Neural crest cell (in vitro differentiated cells): Measurements from ENCODE around the gene TIMP1. TPM values are rescaled to one million over a fixed set of nuclear protein-coding genes. Genes with fewer than 3 reads are reported as not detected.

ENCODE experiments used
- DNase-seq: peaks from one replicate; pipeline ENCODE4 v3.0.0; 2021; ENCODE audit warnings: low read depth, mixed read lengths, low spot score
- H3K27ac Mint-ChIP-seq: one replicate; pipeline ENCODE4 v1.8.0; 2021; ENCODE audit warnings: mild to moderate bottlenecking, mixed read lengths; ENCODE audit not compliant: unreplicated experiment
- H3K27me3 Mint-ChIP-seq: 2 replicates; pipeline ENCODE4 v1.8.0; 2021; ENCODE audit warnings: low read depth, mild to moderate bottlenecking, mixed read lengths
- H3K36me3 Mint-ChIP-seq: 2 replicates; pipeline ENCODE4 v1.8.0; 2021; ENCODE audit warnings: low read depth, mild to moderate bottlenecking, mixed read lengths
- H3K4me1 Mint-ChIP-seq: 2 replicates; pipeline ENCODE4 v1.8.0; 2021; ENCODE audit warnings: mixed read lengths
- H3K4me3 Mint-ChIP-seq: one replicate; pipeline ENCODE4 v1.8.0; 2021; ENCODE audit warnings: mild to moderate bottlenecking, mixed read lengths
- H3K9me3 Mint-ChIP-seq: 2 replicates; pipeline ENCODE4 v1.8.0; 2021; ENCODE audit warnings: mixed read lengths
- CTCF ChIP-seq: fragments of 200-600 bp; sonication (generic); conservative IDR thresholded peaks from 2 replicates; pipeline ENCODE4 v1.5.0; 2021; ENCODE audit warnings: antibody characterized with exemption, mild to moderate bottlenecking
- total RNA-seq: library from RNA; stranded (reverse); gene quantifications from 2 replicates; pipeline ENCODE4 v1.2.1, GENCODE V29; 2021

The TIMP1 gene
- total RNA-seq, 1 donor from 2014 or later: 63.8 TPM

DNA sequence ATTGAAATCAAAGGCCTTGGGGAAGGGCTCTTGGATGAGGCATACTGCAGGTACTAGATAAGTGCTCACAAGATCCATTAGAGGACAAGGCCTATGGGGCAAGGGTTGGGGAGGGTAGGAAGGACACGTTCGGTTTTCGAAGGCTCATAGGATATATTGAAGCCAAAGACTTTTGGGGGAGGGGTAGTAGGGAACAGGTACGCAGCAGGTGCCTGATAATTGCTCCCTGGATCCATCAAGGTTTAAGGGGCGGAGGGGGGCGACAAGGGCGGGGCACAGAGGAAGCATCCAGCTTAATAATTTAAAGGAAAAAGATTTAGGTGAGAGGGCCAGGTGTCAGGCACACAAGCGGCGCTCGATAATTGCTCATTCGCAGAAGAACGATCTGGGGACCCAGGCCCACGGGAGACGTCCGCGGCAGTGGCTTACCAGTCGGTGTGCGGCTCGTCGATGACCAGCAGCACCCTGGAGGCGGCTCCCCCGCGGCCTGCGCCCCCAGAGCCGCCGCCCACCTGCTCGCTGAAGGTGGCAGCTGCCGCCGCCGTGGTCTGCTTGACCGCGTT lies 36.8 kb downstream of the TIMP1 start:
- DNase-seq: no peak
- H3K9me3 Mint-ChIP-seq: no peaks in the 10 kb centered on the region
- H3K27ac Mint-ChIP-seq: no peak overlapping the region
- no peaks in the 10 kb centered on the region for H3K36me3 Mint-ChIP-seq
- H3K4me3 Mint-ChIP-seq: peak overlapping the region; percentile 58
- no peak for TF ChIP-seq CTCF
- peaks cover 49% of the 10 kb centered on the region for H3K27me3 Mint-ChIP-seq
- H3K4me1 Mint-ChIP-seq: peaks cover 9% of the 10 kb centered on the region

- no peaks in the 10 kb centered on the region for H3K36me3 Mint-ChIP-seq
- H3K4me3 Mint-ChIP-seq: peak within 1 kb of the TSS; percentile 58
- no peak within 1 kb of the TSS for H3K27ac Mint-ChIP-seq
- peaks cover 49% of the 10 kb centered on the region for H3K27me3 Mint-ChIP-seq
- TF ChIP-seq CTCF: no peak
- peak; percentile 70 for DNase-seq
- peaks cover 11% of the 10 kb centered on the region for H3K4me1 Mint-ChIP-seq
- H3K9me3 Mint-ChIP-seq: no peaks in the 10 kb centered on the region
Observed at GRCh38 chrX:47619486-47620302, 37.5 kb downstream of the TIMP1 start, which contains the start of gene SYN1. Gene SYN1 (minus strand): TSS chrX:47619857. CDS start chrX:47619728, 129 bp downstream.

- H3K27me3 Mint-ChIP-seq: peaks cover 49% of the 10 kb centered on the region
- no peak for TF ChIP-seq CTCF
- no peak for DNase-seq
- no peaks in the 10 kb centered on the region for H3K9me3 Mint-ChIP-seq
- peaks cover 11% of the 10 kb centered on the region for H3K4me1 Mint-ChIP-seq
- no peak overlapping the region for H3K4me3 Mint-ChIP-seq
- H3K36me3 Mint-ChIP-seq: peaks cover 2% of the 10 kb centered on the region
- H3K27ac Mint-ChIP-seq: no peak overlapping the region
Observed at GRCh38 chrX:47620303-47620685, 38.1 kb downstream of the TIMP1 start.

GRCh38 chrX:47621851-47622250 lies 39.6 kb downstream of the TIMP1 start:
- Mint-ChIP-seq H3K4me3 (no peak overlapping the region), H3K27ac (no peak overlapping the region), H3K27me3 (peaks cover 47% of the 10 kb centered on the region), H3K4me1 (peaks cover 11% of the 10 kb centered on the region), H3K36me3 (peaks cover 2% of the 10 kb centered on the region), H3K9me3 (no peaks in the 10 kb centered on the region)
- no peak for TF ChIP-seq CTCF
- no peak for DNase-seq

DNA sequence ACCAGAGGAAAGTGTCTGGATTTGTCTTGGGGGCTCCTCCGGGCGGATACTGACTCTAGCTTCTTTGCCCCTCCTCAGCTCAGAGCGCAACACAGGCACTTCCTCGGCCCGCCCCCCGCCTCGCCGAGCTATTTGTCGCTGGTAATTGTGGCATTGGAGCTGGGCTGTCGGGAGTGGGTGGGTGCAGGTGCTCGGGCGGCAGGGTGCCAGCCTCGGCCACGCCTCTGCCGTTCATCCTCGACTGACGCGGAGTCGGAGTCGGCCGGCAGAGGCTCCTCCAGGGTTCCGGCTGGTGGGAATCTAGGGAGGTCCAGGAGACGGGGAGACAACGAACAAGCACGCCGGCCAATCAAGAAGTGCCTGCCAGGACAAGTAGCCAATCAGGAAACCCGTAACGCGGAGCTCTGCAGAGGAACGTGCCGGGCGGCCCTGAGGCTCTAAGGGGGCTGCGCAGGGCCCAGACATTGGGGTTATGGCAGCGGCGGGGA lies 41.3 kb downstream of the TIMP1 start:
- Mint-ChIP-seq H3K36me3 (peaks cover 2% of the 10 kb centered on the region), H3K4me3 (peak overlapping the region; percentile 80), H3K4me1 (peaks cover 11% of the 10 kb centered on the region), H3K9me3 (no peaks in the 10 kb centered on the region), H3K27me3 (peaks cover 36% of the 10 kb centered on the region), H3K27ac (no peak overlapping the region)
- peak; percentile 37 for DNase-seq
- TF ChIP-seq CTCF: no peak
